Epithelial cell of proximal tubule (primary cell): ENCODE measurements around the gene USP17L28. TPM values are rescaled to one million over a fixed set of nuclear protein-coding genes. Genes with fewer than 3 reads are reported as not detected.
A peak's percentile ranks its signal among the peaks of the same experiment; 100 is the strongest.
"Not testable (repeated sequence)": the region's sequence is repeated elsewhere in the genome, so short reads cannot be mapped to it uniquely, and the experiment has no call there.

ENCODE experiments used
- DNase-seq: peaks from one replicate; pipeline ENCODE4 v3.0.0-alpha.2; 2011; ENCODE audit warnings: low read depth
- H3K4me3 ChIP-seq: 2 replicates; pipeline ENCODE4 v1.5.1; 2011; ENCODE audit warnings: low read depth, mild to moderate bottlenecking, low read length
- CTCF ChIP-seq: conservative IDR thresholded peaks from 2 replicates; pipeline ENCODE4 v1.5.1; 2012; ENCODE audit warnings: low read depth, mild to moderate bottlenecking, low read length
- total RNA-seq: library from RNA; depleted of rRNA; stranded (reverse); fragments of >200 nt; gene quantifications from 2 replicates; pipeline ENCODE4 v1.2.3, GENCODE V29; 2015

The USP17L28 gene, protein sequence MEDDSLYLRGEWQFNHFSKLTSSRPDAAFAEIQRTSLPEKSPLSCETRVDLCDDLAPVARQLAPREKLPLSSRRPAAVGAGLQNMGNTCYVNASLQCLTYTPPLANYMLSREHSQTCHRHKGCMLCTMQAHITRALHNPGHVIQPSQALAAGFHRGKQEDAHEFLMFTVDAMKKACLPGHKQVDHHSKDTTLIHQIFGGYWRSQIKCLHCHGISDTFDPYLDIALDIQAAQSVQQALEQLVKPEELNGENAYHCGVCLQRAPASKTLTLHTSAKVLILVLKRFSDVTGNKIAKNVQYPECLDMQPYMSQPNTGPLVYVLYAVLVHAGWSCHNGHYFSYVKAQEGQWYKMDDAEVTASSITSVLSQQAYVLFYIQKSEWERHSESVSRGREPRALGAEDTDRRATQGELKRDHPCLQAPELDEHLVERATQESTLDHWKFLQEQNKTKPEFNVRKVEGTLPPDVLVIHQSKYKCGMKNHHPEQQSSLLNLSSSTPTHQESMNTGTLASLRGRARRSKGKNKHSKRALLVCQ
- total RNA-seq, result not detected in 2 replicates

DNA sequence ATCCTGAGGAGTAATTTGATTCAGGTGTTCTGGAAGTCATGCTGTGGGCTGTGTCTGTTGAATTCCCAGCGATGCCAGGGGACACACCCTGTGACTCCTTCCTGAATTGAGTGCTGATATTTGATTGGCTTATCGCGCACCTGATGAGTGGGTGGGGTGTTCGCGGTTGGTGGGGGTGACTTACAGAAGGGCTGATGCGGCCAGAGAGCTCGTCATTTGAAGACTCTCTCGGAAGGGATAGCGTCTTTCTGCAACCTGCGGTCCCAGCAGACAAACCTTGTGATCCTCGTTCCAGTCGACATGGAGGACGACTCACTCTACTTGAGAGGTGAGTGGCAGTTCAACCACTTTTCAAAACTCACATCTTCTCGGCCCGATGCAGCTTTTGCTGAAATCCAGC lies at the start of gene USP17L28:
TSS of gene USP17L28 (plus strand) at position 301 of the 400 bp plus-strand sequence. CDS start at position 301, 0 bp downstream.
- not testable (repeated sequence) for H3K4me3 ChIP-seq, DNase-seq

- DNase-seq, H3K4me3 ChIP-seq: not testable (repeated sequence)
These were observed 24.5 kb upstream of the USP17L28 start for GRCh38 chr4:9324191-9324590.

DNA sequence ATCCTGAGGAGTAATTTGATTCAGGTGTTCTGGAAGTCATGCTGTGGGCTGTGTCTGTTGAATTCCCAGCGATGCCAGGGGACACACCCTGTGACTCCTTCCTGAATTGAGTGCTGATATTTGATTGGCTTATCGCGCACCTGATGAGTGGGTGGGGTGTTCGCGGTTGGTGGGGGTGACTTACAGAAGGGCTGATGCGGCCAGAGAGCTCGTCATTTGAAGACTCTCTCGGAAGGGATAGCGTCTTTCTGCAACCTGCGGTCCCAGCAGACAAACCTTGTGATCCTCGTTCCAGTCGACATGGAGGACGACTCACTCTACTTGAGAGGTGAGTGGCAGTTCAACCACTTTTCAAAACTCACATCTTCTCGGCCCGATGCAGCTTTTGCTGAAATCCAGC lies 23.8 kb upstream of the USP17L28 start, which contains the start of gene USP17L24:
TSS of gene USP17L24 (plus strand) at position 301 of the 400 bp plus-strand sequence. CDS start at position 301, 0 bp downstream.
- DNase-seq, H3K4me3 ChIP-seq: not testable (repeated sequence)

GRCh38 chr4:9329611-9330010 lies 19.1 kb upstream of the USP17L28 start, which contains the start of gene USP17L25:
Gene USP17L25 (plus strand): TSS chr4:9329911. CDS start chr4:9329911, 0 bp downstream.
- H3K4me3 ChIP-seq, DNase-seq: not testable (repeated sequence)

- not testable (repeated sequence) for DNase-seq, H3K4me3 ChIP-seq
These were observed 14.3 kb upstream of the USP17L28 start, which contains the start of gene USP17L26 for GRCh38 chr4:9334358-9334757. Gene USP17L26 (plus strand): TSS chr4:9334658. CDS start chr4:9334658, 0 bp downstream.

GRCh38 chr4:9339103-9339502 lies 9.6 kb upstream of the USP17L28 start, which contains the start of gene USP17L5:
Gene USP17L5 (plus strand): TSS chr4:9339403. CDS start chr4:9339403, 0 bp downstream.
- not testable (repeated sequence) for DNase-seq

DNA sequence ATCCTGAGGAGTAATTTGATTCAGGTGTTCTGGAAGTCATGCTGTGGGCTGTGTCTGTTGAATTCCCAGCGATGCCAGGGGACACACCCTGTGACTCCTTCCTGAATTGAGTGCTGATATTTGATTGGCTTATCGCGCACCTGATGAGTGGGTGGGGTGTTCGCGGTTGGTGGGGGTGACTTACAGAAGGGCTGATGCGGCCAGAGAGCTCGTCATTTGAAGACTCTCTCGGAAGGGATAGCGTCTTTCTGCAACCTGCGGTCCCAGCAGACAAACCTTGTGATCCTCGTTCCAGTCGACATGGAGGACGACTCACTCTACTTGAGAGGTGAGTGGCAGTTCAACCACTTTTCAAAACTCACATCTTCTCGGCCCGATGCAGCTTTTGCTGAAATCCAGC lies 4.8 kb upstream of the USP17L28 start, which contains the start of gene USP17L27:
TSS of gene USP17L27 (plus strand) at position 301 of the 400 bp plus-strand sequence. CDS start at position 301, 0 bp downstream.
- not testable (repeated sequence) for DNase-seq, H3K4me3 ChIP-seq

More at GRCh38 chr4:9339103-9339502, 9.6 kb upstream of the USP17L28 start, which contains the start of gene USP17L5:
- H3K4me3 ChIP-seq, result not testable (repeated sequence)

- DNase-seq, H3K4me3 ChIP-seq: not testable (repeated sequence)
These were observed 2.2 kb downstream of the USP17L28 start for GRCh38 chr4:9350866-9351265.

DNA sequence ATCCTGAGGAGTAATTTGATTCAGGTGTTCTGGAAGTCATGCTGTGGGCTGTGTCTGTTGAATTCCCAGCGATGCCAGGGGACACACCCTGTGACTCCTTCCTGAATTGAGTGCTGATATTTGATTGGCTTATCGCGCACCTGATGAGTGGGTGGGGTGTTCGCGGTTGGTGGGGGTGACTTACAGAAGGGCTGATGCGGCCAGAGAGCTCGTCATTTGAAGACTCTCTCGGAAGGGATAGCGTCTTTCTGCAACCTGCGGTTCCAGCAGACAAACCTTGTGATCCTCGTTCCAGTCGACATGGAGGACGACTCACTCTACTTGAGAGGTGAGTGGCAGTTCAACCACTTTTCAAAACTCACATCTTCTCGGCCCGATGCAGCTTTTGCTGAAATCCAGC lies 4.6 kb downstream of the USP17L28 start, which contains the start of gene USP17L29:
TSS of gene USP17L29 (plus strand) at position 301 of the 400 bp plus-strand sequence. CDS start at position 301, 0 bp downstream.
- H3K4me3 ChIP-seq, DNase-seq: not testable (repeated sequence)

DNA sequence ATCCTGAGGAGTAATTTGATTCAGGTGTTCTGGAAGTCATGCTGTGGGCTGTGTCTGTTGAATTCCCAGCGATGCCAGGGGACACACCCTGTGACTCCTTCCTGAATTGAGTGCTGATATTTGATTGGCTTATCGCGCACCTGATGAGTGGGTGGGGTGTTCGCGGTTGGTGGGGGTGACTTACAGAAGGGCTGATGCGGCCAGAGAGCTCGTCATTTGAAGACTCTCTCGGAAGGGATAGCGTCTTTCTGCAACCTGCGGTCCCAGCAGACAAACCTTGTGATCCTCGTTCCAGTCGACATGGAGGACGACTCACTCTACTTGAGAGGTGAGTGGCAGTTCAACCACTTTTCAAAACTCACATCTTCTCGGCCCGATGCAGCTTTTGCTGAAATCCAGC lies 14.1 kb downstream of the USP17L28 start, which contains the start of gene USP17L30:
TSS of gene USP17L30 (plus strand) at position 301 of the 400 bp plus-strand sequence. CDS start at position 301, 0 bp downstream.
- not testable (repeated sequence) for H3K4me3 ChIP-seq, DNase-seq

DNA sequence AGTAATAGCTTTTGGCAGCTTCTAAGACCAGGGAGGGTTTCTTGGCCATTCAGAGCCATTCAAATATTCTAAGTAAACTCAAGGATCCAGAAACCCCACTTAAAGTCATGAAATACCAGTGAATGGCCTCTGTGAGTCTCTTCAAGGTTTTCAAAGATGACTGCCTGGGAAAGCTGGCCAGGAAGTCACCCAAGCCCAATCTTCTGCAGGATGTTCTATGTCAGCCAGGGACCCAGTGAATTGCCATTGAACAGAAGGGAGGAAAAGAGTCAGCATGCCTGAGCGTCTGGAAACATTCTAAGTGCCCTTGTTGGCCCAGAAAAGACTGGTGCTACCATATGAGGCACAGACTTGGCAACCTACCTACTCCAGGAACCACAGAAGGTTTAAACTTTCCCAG lies 31.2 kb downstream of the USP17L28 start:
- DNase-seq, H3K4me3 ChIP-seq: not testable (repeated sequence)

DNA sequence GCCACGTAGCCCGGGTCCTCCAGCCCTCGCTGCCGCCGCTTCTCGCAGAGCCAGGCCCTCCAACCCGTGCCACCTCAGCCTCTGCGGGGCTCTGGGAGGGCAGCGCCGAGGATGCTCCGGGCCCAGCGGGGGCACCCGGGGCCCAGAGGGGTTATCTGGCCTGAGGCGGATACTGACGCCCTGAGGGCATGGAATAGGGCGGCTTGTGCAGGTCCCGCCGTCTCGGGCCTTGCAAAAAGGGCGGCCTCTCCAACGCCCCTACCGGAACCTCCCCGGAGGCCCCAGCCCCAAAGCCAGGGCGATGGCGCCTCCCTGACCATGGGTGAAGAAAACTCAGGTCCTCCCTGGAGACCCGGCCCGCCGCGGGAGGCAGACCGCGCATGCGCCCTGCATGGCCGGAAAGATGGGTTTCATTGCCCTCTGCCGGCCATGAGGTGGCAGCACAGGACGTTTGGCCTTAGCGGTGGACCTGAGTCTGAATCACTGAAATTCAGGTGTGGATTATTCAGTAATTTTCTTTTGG lies 32.4 kb downstream of the USP17L28 start:
- peak overlapping the region; percentile 57 for H3K4me3 ChIP-seq
- TF ChIP-seq CTCF, result peak; percentile 34
- DNase-seq, result not testable (repeated sequence)
